Panc1 (cell line): ENCODE results near the gene HS1BP3. TPM values are rescaled to one million over a fixed set of nuclear protein-coding genes. Genes with fewer than 3 reads are reported as not detected.
A peak's percentile ranks its signal among the peaks of the same experiment; 100 is the strongest.

Source experiments
- ATAC-seq: fragments of 200-7000 bp; cut with Tn5 transposase; 2 replicates; pipeline ENCODE4 v1.9.1; 2020; ENCODE audit warnings: mild to moderate bottlenecking, moderate library complexity
- BruUV-seq: library from RNA; stranded (reverse); fragments of 400-500 nt; replicated peaks from 2 replicates; lab custom pipeline; 2021; lab: Mats Ljungman, UMichigan
- CTCF ChIA-PET: fragments of 300-600 bp; sonication (Branson Sonifier 250); formaldehyde crosslinking; loops from one replicate; lab custom pipeline; 2022; ENCODE audit warnings: antibody characterized with exemption; lab: Charles Lee
- POLR2A ChIA-PET: fragments of 300-600 bp; sonication (Branson Sonifier 250); formaldehyde crosslinking; loops from one replicate; lab custom pipeline; 2022; ENCODE audit warnings: antibody characterized with exemption; lab: Charles Lee
- DNase-seq: peaks from one replicate; pipeline ENCODE4 v3.0.0-alpha.2; 2010; ENCODE audit warnings: low read depth, low spot score
- H3K27ac ChIP-seq: 2 replicates; pipeline ENCODE4 v1.5.1; 2011; ENCODE audit warnings: mild to moderate bottlenecking, low read length, inconsistent platforms
- H3K27me3 ChIP-seq: fragments of 200-500 bp; sonication (Bioruptor generic); 2 replicates; pipeline ENCODE4 v1.6.0; 2014; ENCODE audit warnings: low read length, inconsistent platforms; ENCODE audit not compliant: control insufficient read depth, insufficient read depth
- H3K36me3 ChIP-seq: fragments of 200-500 bp; sonication (Bioruptor generic); 2 replicates; pipeline ENCODE4 v1.5.1; 2014; ENCODE audit warnings: inconsistent platforms, mild to moderate bottlenecking, low read length, moderate library complexity; ENCODE audit not compliant: control insufficient read depth, insufficient read depth
- H3K4me1 ChIP-seq: 2 replicates; pipeline ENCODE4 v1.5.1; 2011; ENCODE audit warnings: inconsistent platforms, mild to moderate bottlenecking, low read length, moderate library complexity; ENCODE audit not compliant: control insufficient read depth, insufficient read depth
- H3K4me3 ChIP-seq, 2 experiments: 2 replicates each; pipeline ENCODE4 v1.5.1; 2011 to 2012; ENCODE audit warnings: low read depth in 2 of 2, low read length in 2 of 2, mild to moderate bottlenecking in 2 of 2, inconsistent platforms in 1 of 2, moderate library complexity in 1 of 2
- H3K9me3 ChIP-seq: fragments of 200-500 bp; sonication (Bioruptor generic); 2 replicates; pipeline ENCODE4 v1.5.1; 2014; ENCODE audit warnings: low read depth, mild to moderate bottlenecking, inconsistent platforms, low read length, moderate library complexity; ENCODE audit not compliant: control insufficient read depth, insufficient read depth
- POLR2AphosphoS5 ChIP-seq: IDR thresholded peaks from 2 replicates; pipeline ENCODE4 v1.6.1; 2012; ENCODE audit warnings: mild to moderate bottlenecking, low read depth, low read length, moderate library complexity
- SIN3A ChIP-seq: IDR thresholded peaks from 2 replicates; pipeline ENCODE4 v1.6.1; 2012; ENCODE audit warnings: low read depth, mild to moderate bottlenecking, low read length, moderate library complexity, borderline replicate concordance; ENCODE audit not compliant: insufficient read depth
- TCF7L2 ChIP-seq: IDR thresholded peaks from 2 replicates; pipeline ENCODE4 v1.6.1; 2011; ENCODE audit warnings: mild to moderate bottlenecking, low read depth, low read length, inconsistent platforms
- in situ Hi-C: cut with HindIII; loops from 2 replicates; pipeline ENCODE4 v1.10.0; 2016; ENCODE audit warnings: low sequenced_read_pairs, low pct_unique_long_range_greater_than_20kb
- intact Hi-C: fragments of 100-400 bp; cut with micrococcal nuclease; formaldehyde crosslinking; loops from one replicate; pipeline ENCODE4 v1.10.0; 2022; ENCODE audit not compliant: unreplicated experiment
- total RNA-seq: library from RNA; stranded (reverse); gene quantifications from one replicate; pipeline ENCODE4 v1.2.1, GENCODE V29; 2021; ENCODE audit not compliant: unreplicated experiment
- TF ChIP-seq, protein P1 (sequence below): fragments of 450-650 bp; IDR thresholded peaks from 2 replicates; pipeline ENCODE4 v1.5.1; 2017; ENCODE audit warnings: mild to moderate bottlenecking
- TF ChIP-seq, protein P2 (sequence below), 2 experiments: IDR thresholded peaks; 2 replicates each; pipeline ENCODE4 v1.6.1; 2011 to 2012; ENCODE audit warnings: low read depth in 2 of 2, control low read depth in 1 of 2, low read length in 1 of 2, mild to moderate bottlenecking in 1 of 2, moderate library complexity in 1 of 2; ENCODE audit not compliant: insufficient read depth in 1 of 2

The HS1BP3 gene
- total RNA-seq, 1 experiment from 2014 or later = 46.1 TPM

DNA sequence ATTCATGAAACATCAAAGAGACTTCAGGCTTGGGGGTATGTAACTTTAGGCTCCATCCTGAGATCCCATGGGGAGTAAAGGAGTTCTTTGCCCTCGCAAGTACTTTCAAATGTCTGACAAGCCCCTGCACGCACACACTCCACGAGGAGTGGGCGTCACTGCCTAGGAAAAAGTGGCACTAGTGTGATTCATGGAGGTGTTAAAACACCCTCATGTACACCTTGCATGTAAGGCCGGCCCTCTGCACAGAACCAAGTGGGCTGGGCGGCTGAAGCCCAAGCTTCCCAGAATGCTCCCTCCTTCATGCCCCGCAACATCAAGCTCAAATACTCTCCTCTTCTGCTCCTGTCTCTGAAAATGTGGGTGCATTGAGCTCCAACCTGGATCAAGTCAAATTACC, 7.8 kb downstream of the HS1BP3 start:
- ATAC-seq = no peak
- POLR2A ChIA-PET = no interaction called here

DNA sequence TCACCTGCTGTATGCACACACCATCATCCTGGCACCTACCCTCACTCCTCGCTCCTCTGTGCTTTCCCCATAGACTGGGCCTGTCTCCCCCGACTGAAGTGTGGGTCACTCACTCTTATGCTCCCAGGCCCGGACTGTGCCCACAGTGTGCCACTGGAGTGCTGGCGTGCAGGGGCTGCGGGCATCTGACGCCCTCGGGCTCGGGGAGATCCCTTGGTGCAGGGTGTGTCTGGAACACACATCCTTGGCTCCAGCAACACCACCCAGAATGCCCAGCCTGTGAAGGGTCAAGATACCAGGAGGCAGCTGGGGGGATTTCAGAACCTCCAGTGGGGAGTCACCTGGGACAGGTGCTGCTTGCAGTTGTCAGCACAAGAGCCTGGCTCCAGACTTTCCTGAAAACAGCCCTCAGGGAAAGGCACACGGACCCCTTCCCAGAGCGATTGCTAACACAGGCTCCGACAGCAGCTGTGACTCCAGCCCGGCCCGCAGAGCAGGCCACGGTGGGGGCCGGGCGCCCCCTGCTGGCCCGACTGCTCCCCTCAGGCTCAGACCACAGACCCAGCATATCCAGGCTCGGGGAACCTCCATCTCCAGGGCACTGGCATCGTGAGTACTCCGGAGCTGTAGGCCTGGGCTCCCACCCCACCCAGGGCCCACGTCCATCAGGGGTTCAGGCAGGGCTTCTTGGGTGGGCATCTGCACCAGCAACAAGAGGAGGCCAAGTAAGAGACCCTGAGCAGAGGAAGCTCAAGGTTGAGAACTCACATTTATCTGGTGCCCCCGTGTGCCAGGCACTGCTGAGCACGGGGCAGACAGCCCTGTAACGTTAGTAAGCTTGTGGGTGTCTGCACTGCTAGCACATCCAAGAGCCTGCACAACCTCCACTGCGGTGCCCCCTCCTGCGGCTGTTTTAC, 8.6 kb downstream of the HS1BP3 start:
- no peaks in the 10 kb centered on the region; the same call in 1 of the 2 replicates for H3K4me1 ChIP-seq
- ATAC-seq = peak; percentile 96
- TF ChIP-seq, protein P1, sequence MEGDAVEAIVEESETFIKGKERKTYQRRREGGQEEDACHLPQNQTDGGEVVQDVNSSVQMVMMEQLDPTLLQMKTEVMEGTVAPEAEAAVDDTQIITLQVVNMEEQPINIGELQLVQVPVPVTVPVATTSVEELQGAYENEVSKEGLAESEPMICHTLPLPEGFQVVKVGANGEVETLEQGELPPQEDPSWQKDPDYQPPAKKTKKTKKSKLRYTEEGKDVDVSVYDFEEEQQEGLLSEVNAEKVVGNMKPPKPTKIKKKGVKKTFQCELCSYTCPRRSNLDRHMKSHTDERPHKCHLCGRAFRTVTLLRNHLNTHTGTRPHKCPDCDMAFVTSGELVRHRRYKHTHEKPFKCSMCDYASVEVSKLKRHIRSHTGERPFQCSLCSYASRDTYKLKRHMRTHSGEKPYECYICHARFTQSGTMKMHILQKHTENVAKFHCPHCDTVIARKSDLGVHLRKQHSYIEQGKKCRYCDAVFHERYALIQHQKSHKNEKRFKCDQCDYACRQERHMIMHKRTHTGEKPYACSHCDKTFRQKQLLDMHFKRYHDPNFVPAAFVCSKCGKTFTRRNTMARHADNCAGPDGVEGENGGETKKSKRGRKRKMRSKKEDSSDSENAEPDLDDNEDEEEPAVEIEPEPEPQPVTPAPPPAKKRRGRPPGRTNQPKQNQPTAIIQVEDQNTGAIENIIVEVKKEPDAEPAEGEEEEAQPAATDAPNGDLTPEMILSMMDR = peak; percentile 97
- TF ChIP-seq, protein P2, sequence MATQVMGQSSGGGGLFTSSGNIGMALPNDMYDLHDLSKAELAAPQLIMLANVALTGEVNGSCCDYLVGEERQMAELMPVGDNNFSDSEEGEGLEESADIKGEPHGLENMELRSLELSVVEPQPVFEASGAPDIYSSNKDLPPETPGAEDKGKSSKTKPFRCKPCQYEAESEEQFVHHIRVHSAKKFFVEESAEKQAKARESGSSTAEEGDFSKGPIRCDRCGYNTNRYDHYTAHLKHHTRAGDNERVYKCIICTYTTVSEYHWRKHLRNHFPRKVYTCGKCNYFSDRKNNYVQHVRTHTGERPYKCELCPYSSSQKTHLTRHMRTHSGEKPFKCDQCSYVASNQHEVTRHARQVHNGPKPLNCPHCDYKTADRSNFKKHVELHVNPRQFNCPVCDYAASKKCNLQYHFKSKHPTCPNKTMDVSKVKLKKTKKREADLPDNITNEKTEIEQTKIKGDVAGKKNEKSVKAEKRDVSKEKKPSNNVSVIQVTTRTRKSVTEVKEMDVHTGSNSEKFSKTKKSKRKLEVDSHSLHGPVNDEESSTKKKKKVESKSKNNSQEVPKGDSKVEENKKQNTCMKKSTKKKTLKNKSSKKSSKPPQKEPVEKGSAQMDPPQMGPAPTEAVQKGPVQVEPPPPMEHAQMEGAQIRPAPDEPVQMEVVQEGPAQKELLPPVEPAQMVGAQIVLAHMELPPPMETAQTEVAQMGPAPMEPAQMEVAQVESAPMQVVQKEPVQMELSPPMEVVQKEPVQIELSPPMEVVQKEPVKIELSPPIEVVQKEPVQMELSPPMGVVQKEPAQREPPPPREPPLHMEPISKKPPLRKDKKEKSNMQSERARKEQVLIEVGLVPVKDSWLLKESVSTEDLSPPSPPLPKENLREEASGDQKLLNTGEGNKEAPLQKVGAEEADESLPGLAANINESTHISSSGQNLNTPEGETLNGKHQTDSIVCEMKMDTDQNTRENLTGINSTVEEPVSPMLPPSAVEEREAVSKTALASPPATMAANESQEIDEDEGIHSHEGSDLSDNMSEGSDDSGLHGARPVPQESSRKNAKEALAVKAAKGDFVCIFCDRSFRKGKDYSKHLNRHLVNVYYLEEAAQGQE (IDR thresholded peaks at IDR 0.05; ENCODE audit: insufficient read depth in 1 of 2, low read depth in 2 of 2, low read length in 1 of 2) = no peak
- H3K27me3 ChIP-seq = no peaks in the 10 kb centered on the region
- no peak for DNase-seq
- POLR2A ChIA-PET = interaction anchor here (0.5 kb wide), 2 partner anchors 200 to 300 kb away, joined by 3 to 8 read pairs; no protein-coding TSS in a partner anchor
- CTCF ChIA-PET = interaction anchor here (0.6 to 2.5 kb wide), 7 partner anchors 25 to 399 kb away, joined by 3 to 11 read pairs (median 3); partner anchors contain the start of gene RHOB
- in situ Hi-C loops (loop anchor here (25.0 kb wide), 1 partner anchor 205 kb away; the partner anchor contains the start of gene RHOB), intact Hi-C loops (loop anchor here (2.0 kb wide), 1 partner anchor 246 kb away; no protein-coding TSS in a partner anchor)
- BruUV-seq = no TSS peak
- H3K4me3 ChIP-seq = no peak overlapping the region
- no peak overlapping the region for H3K27ac ChIP-seq
- H3K9me3 ChIP-seq = no peaks in the 10 kb centered on the region
- no peaks in the 10 kb centered on the region for H3K36me3 ChIP-seq

More for the DNA sequence above, 7.8 kb downstream of the HS1BP3 start:
- DNase-seq = no peak
- intact Hi-C loops = loop anchor here (2.0 kb wide), 1 partner anchor 246 kb away; no protein-coding TSS in a partner anchor
- Histone ChIP-seq H3K4me1 (no peaks in the 10 kb centered on the region; the same call in 1 of the 2 replicates), H3K27me3 (no peaks in the 10 kb centered on the region), H3K27ac (no peak overlapping the region), H3K4me3 (no peak overlapping the region), H3K9me3 (no peaks in the 10 kb centered on the region), H3K36me3 (no peaks in the 10 kb centered on the region)
- no TSS peak for BruUV-seq
- TF ChIP-seq POLR2AphosphoS5 = no peak
- no peak for TF ChIP-seq TCF7L2
- TF ChIP-seq, protein P2 (IDR thresholded peaks at IDR 0.05; ENCODE audit: insufficient read depth in 1 of 2, low read depth in 2 of 2, low read length in 1 of 2) = no peak
- no peak for TF ChIP-seq SIN3A
- TF ChIP-seq, protein P1 = no peak
- in situ Hi-C loops = loop anchor here (25.0 kb wide), 1 partner anchor 206 kb away; the partner anchor contains the start of gene RHOB
- CTCF ChIA-PET = interaction anchor here (0.7 to 2.5 kb wide), 4 partner anchors 25 to 247 kb away, joined by 3 to 11 read pairs (median 4); no protein-coding TSS in a partner anchor
